D341Med (cell line): Measurements from ENCODE around the gene ZCCHC24.

Experiments
- DNase-seq: peaks from one replicate; pipeline ENCODE4 v3.0.0; 2012; ENCODE audit warnings: low spot score

ZCCHC24 gene

DNA sequence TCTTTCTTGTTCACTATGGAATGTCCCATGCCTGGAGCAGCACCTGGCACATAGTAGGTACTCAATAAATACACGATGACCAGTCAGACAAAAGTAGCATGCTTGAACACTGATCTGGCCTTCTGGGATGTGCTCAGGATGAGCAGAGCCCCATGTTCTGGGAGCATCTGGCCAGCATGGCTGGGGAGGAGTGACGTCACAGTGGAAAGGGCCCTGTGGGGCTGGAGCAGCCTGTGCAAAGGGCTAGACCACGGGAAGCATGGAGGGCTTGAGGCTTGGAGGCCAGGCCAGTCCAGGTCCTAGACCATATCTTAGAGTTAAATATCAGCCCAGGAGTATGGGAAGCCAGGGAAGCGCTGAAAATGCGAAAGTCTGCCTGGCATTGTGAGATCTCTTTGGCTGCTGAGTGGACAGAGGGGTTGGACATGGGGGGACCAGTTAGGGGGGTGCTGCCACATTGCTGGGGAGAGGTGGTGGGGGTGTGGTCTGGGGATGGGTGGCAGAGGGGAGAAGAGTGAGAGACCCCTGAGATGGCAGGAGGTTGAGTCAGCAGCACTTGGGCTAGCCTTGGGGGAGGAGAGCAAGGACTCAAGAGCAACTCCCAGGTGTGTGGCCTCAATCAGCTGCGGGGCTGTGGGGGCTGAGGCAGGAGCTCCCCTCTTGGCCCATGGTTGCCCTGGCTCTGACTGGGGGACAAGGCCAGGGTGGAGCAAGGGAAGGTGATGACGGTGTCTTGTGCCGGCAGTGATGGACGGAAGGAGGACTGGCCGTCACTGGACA, 34.9 kb downstream of the ZCCHC24 start:
- DNase-seq = no peak

DNA sequence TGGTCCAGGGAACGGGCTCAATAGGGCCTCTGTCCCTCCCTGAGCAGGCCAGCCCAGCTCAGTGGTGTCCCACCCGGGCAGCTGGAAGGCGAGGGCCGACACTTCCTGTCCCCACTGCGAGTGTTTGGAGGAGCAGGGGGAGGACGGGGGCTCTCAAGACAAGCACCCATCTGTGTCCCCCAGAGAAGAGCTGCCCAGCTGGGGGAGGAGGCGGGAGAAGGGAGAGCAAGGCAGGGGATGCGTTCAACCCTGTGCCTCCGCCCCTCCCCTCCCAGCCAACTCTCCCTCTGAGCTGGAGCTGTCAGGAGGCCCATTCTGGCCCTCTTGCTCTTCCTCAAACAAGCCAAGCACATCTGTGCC, 35.7 kb downstream of the ZCCHC24 start:
- DNase-seq = no peak

DNA sequence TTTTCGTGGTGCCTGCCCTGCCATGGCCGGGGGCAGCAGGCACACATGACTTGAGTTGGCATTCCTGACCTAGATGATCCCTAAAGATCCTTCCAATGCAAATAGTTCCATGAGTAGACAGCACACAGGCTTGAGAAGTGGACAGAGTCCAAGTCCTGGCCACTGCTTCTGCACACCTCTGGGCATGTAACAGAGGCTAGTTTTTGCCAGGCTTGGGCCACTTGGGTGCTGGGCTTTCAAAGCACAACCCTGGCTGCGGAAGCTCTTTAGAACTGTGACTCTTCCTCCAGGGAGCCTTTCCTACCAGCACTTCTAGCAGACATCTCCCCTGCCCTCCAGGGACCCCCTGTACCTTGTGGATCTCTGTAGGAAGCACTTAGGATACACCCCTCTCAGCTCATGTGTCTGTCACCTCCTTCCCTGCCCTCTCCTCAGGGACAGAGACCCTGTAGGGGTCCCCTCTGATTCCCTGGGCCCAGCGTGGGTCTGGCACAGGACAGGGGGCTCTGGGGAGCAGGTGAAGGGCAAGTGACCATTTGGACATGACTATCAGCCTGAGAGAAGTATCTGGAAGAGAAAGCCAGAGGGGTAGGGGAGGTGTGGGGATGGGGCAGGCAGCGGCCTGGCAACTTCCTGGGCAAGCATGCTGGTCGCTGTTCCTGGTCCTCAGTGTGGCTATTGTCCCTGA, 36.2 kb downstream of the ZCCHC24 start:
- DNase-seq = no peak

DNA sequence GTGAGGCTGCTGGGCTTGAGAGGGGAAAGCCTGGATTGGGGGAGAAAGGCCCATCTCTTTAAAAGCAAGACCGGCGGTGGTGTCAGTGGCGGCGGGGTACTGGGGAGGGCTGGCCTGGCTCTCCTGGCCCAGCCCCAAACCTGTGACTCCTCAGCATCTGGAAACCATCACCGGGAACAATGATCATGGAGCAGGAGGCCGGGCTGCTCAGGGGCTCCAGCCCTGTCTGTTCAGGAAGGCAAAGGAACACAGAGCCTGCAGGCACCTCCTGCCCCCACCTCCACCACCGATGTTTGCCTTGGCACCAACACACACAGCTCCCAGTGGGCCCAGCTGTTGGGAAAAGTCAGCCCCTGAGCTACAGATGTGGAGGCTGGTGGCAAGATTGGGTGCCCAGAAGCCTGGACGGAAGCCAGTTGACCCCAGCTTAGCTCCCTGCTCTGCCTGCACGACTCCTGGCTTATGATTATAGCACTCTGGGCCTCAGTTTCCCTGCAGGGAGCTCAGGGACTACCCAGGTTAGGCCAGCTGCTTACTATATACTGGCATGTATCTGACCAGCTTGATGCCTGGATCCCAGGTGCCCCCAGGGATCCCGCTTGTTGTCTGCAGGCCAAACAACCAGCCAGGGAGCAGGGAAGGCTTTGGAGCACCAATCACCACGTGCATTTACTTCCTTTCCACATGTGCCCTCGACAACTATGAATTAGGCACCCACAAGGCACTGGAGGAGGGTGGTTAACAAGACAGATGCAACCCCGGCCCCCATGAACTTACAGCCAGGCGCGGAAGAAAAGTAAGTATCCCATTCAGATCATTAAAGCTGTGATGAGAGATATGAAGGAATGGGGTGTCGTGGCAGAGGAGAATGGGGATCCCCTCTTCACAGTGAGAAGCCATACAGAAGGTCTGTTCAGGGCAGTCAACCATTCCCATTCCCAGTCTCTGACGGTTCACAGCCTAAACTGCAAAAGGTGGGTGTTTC, 37.3 kb downstream of the ZCCHC24 start:
- DNase-seq = no peak

DNA sequence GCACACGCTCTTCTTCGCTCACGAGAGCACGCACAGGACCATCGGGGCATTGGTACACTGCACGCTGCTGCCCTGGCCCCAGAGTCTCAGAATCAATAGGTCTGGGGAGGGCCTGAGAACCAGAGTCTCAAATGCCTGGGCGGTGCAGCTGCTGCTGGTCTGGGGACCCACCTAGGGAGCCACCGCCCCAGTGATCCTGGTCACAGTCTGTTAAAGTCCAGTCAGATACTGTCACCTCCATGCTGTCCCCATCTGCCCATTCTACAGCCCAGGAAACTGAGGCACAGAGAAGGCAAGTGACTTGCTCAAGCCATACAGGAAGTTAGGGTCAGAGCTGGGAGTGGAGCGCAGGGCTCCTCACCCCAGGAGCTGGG, 38.0 kb downstream of the ZCCHC24 start:
- no peak for DNase-seq

DNA sequence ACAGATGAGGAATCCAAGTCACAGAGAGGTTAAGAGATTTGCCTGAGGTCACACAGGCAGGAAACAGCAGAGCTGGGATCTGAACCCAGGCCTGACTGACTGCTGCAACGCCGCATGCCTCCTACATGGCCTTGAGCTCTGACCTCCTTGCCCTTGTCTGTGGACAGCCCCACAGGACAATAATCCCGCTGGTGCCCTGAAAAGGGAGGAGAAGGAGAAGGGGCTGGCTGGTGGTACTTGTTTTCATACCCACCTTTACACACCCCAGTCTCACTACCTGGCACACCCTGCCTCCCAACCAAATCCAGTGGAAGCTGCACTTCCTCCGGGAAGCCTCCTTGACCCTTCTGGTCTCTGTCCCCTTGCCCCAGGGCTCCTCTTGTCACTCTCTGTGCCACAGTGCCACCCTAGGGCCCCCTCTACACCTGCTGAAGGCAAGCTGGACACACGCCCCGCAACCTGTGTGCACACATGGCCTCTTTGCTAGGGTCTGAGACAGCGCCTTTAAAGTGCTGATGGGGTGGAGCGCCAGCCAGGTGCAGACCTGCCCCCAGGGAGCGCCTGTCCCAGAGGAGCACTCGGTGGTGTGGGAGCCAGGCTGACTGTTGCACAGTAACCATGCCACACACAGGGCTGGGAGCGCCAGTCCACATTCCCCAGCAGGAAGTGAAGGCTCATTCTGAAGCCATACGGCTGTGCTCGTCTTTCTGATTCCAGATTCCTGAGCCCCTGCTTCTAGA, 38.6 kb downstream of the ZCCHC24 start:
- no peak for DNase-seq

DNA sequence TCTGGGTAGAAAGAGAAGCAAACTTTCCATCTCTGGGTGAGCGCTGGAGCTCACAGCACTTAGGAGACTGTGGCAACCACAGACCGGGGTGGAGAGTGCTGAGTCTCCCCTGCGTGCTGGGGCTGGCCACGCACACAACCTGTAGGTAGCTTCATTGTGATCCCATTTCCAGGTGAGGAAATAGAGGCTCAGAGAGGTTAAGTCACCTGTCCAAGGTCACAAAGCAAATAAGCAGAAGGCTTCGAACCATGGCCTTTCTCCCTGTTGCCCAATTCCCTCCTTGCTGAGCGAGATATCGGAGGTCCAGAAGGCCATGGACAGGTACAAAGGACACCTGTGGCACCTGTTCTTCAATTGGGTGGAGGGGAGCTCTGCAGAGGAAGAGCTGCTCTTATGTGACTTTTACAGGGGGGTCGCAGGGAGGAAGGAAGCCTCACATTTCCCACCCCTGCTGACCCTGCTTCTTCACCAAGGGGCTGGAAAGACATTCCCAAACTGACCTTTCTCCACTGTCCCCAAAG, 39.4 kb downstream of the ZCCHC24 start:
- no peak for DNase-seq

DNA sequence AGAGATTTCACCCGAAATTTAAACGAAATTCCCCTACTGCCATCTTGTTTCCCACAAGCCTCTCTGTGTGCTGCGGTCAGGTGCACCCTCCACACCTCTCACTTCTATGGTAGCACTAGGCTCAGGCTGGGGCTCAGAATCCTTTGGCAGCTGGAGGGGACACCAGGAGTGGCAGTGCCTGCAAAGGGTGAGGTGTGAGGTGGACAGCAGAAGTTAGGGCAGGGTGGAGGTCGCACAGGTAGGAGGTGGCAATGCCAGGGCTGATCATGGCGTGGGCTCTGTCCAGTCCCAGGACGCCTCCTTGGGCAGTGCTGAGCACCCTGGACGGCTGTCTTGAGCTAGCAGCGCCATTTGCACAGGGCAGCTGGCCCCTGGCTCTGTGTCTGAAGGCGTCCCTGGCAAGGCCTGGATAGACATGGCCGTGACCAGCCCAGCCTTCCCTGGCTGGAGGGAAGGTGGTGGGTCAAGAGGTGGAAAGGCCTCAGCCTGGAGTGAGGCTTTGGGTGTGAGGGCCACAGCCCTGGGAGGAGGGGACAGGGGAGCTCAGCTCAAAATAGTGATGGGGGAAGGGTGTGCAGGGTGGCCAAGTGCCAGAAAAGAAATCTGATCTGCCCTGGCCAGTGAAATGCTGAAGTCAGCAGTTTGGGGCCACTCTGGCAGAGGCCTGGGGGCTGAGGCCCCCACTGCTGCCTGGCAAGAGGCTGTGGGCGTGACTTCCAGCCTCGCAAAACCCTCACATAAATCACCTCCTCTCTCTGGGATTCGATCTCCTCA, 40.0 kb downstream of the ZCCHC24 start:
- no peak for DNase-seq

DNA sequence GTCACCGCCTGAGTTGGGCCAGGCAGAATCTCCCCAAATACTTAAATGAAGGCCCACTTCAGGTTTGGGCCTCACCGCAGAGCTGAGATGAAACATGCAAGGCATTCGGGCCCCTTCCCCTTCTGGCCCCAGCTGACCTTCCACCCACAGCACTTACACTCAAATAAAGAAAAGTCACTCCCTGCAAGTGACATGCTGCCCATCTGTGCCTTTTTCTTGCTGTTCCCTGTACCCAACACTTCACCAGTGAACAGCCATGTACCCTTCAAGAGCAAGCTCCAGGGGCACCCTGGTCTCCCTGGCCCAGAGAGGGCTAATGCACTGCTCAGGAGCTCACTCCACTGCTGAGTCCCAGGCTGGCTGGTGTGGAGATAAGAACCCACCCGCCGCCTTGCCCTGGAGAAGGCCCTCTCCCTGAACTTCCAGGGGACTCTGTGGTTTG, 40.7 kb downstream of the ZCCHC24 start:
- no peak for DNase-seq

DNA sequence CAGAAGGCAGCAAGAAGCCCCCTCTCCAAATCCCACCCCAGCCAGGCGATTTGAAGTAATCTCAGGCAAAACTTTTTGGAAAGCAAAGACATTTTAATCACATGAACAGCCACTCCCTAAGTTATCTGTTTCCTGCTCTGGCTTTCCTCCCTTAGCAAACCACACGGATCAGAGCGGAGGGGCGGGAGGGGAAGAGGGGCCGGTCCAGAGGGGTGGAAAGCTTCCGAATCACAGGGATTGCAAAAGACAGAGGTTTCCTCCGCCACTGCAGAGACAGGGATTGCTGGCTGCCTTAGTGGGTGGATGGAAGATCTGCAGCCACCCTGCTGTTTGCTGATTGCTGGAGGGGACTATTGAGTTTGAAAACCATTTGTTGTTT, 41.2 kb downstream of the ZCCHC24 start:
- DNase-seq = no peak

DNA sequence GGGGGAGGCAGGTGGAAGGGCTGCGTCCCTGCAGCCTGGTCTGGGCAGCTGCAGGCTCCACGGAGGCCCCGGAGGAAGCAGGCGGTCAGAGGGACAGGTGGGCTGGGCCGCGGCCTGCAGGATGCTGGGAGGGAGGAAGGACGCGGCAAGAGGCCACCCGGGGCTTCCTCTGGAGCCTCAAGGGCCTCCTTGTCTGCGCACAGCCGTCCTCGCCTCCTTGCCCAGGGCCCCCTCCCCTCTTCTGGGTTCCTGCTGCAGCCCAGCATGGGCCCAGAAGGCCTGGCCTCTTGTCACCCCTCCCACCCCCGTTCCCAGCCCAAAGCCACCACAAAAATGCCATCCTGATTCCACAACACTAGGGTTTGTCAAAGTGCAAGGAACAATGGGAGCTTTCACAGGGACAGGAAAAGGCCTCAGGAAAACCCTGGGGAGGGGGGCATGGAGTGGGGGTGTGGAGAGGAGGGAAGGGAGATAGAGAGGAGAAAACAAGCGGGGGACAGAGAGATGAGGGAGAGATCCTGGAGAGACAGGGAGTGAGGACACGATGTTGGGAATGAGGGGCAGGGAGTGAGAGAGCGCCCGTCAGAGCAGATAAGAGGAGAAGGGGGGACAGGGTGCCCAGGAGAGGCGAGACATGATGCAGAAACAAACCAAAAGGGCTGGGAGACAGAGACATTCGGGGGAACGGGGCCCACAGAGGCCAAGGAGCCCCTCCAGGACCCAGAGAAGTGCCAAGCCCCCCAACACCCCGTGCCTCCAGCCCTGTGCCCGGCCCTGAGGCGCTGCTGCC, 41.8 kb downstream of the ZCCHC24 start:
- no peak for DNase-seq

DNA sequence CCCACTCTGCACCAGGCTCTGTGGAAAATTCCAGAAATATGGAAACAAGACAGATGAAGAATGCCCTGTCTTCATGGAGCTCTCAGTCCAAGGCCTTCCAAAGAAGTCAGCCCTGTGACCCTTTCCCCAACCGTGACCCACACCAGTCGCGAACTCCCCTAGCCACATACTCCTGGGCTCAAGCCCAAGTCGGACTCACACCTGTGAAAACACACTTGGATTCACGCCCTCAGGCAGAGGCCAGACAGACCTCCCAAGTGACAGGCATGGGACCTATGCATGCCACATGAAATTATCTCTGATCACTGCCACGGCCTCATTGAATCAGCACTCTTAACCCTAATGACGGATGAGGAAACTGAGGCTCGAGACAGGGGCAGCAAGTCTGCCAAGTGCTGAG, 42.5 kb downstream of the ZCCHC24 start:
- no peak for DNase-seq

DNA sequence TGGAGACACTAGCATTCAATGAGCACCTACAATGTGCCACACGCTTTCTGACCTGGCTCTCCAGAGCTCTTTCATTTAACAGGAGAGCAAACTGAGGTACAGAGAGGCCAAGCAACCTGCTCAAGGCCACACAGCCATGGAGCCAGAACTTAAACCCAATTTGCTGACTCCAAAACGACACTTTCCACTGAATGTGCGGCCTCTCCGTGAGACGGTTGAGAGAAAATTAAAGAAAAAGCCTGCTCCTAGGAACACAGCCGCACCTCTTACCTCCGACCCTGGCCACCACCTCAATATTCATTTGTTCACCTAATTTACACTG, 42.8 kb downstream of the ZCCHC24 start:
- no peak for DNase-seq

DNA sequence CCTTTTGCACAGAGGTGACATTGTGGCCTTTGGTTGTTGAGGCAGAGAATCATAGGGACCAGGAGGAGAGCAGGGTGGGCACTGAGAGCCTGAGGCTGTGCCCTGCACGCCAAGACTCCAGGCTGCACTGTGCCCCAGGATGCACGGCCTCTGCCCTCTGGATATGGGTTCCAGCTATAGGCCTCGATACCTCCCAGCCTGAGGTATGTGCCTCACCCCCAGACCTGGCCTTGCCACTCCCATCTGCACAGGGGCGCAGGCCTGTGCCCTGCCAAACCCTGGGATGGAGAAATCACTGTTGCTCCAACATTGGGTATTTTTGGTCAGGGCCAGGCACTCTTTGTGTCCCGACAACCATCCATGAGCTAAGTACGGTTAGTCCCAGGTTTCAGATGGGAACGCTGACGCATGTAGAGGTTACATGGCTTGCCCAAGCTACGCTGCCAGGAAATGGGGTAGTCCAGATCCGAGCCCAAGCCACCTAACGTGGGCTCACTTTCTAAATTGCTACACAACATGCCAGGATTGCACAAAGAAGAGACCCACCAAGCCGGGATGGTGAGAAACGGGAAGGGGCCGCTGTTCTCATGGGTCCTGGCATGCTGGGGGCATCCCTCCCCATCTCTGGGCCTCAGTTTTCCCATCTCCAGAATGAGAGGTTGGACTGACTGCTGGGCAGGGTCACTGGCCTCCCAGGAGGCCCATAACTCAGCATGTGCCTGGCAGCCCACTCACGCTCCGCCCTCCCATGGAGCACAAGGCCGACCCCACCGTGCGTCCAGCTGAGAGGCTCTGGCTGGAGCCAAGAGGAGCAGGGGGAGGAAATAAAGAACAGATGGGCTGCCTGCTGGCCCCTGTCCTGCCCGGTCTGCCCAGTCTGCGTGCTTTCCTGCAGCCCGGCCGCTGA, 44.2 kb downstream of the ZCCHC24 start:
- no peak for DNase-seq

DNA sequence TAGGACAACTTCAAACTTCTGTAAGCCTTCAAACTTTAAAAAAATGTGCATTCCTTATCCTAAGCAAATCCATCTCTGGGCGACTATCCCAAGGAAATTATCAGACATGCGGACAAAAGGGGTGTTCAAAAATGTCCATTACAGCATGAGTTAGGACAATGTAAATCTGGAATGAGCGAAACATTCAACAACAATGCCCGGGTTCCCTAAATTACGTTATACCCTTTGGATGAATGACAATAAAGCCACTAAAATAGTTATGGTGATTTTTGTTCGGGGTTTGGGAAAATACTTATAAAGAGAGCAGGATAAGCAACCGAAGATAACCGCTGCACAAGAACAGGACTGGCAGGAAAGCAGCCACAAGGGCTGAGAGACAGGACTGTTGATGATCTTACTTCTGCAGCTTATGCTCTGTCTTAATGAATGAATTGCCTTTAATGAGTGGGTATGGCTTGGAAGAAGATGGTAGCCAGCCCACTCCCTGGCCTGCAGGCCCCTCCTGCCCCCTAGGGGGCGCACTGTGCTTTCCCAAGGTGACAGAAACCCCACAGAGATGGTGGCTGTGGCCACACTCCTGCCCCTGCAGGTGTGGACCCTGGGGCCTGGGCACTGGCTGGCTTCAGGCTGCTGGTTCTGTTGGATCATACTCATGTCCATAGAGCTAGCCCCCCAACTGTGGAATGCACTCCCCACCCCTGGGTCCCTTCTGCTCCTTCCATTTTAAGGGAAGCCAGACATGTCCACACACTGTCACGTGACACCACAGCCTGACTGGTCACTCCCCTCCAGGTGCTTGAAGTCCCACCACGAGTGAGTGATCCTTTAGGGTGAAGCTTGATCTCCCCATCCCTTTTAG, 45.0 kb downstream of the ZCCHC24 start:
- DNase-seq = peak; percentile 74

DNA sequence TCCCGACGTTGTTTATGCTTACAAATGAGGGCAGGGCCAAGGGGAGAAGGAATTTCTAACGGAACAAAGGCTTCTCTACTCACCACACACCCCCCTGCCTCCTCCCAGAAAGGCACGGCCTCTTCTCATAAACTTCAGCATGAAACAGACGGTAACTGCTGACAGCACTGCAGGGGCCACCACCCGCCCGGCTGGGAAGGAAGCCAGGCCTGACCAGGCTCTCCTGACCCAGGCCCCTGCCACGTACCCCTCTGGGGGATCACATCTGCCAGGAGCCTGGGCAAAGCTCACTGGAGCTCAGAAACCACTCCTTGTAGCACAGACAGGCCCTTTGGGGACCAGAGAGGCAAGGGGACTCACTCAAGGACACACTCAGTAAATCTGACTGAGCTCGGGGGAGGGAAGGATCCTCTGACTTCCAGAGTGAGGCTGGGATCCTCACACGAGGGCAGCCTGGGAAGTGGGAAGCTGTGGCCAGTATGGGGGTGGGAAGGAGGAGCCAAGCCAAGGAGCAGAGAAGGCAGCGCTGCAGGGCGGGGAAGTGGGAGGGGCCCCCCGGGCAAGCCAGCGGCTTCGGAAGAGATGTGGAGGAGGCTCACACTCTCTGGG, 46.1 kb downstream of the ZCCHC24 start:
- DNase-seq = peak; percentile 39

DNA sequence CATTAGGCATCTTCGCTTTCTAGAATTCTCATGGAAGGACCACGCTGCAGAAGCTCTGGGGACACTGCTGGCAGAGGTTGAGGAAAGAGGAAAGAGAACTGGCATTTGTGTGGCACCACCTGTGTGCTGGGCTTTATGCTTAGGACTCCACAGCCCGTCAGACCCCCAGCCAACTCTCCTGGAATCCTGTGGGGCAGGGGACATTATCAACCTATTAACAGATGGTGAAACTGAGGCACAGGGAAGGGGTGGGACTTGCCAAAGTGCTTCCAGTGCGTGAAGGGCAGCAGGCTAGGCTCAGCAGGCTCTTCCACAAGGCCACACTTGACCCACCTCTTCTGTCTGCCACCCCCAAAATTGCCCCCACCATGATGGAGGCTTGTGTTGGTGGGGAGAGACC, 46.8 kb downstream of the ZCCHC24 start:
- DNase-seq = no peak
